ENCODE results near the gene TOR2A.
"Not testable (repeated sequence)": the region's sequence is repeated elsewhere in the genome, so short reads cannot be mapped to it uniquely, and the experiment has no call there.

The TOR2A gene

DNA sequence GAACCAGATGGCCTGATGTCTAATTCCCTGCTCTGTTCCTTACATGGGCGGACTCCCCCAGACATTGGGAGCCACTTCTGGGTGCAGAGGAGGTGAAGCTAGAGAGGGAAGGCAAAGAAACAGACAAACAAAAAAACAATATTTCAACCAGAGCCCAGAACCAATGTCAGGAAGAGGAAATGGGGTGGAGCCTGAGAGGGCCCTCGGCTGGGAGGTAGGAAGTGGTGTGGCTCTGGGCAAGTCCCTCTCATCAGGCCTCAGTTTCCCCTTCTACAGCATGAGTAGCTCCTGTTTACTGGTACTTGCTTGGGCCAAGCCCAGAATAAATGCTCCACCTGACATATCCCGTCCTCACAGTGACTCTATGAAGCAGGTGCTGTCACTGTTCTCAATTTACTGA, 32.3 kb upstream of the TOR2A start:
- Histone ChIP-seq H3K36me3 (ENCODE audit: insufficient read depth, low read length) (no peaks in the 10 kb centered on the region), H3K4me3 (ENCODE audit: low read length) (no peak overlapping the region), H3K4me2 (ENCODE audit: low read length) (no peak overlapping the region), H3K9ac (ENCODE audit: low read depth, low read length) (no peak overlapping the region), H3K4me1 (ENCODE audit: control insufficient read depth, insufficient read depth, low read length) (peaks cover 5% of the 10 kb centered on the region), H3K27me3 (ENCODE audit: control insufficient read depth, insufficient read depth, low read length) (peaks cover 26% of the 10 kb centered on the region), H3K9me3 (replicated peaks; ENCODE audit: low read length) (no peaks in the 10 kb centered on the region)

DNA sequence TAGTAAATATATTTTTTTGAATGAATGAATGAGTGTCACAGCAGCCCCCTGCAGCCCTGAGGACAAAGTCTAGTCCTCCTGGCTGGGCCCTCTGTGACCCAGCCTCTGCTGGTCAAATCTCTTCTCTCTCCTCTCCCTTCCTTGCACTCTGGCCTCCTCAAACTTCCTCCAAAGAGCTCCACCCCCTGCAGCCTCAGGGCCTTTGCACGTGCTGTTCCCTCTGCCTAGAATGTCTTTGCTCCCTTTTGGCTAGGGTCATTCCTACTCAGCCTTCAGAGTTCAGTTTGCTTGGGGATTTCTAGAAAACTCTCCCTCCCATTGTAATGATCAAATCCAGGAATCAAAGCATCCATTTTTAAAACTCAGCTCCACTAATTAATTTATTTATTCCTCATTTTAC, 30.3 kb upstream of the TOR2A start:
- H3K36me3 ChIP-seq (ENCODE audit: insufficient read depth, low read length): no peaks in the 10 kb centered on the region
- H3K4me2 ChIP-seq (ENCODE audit: low read length): no peak overlapping the region
- H3K9ac ChIP-seq (ENCODE audit: low read depth, low read length): no peak overlapping the region
- H3K4me3 ChIP-seq (ENCODE audit: low read length): no peak overlapping the region
- no peaks in the 10 kb centered on the region for H3K9me3 ChIP-seq (replicated peaks; ENCODE audit: low read length)
- H3K27me3 ChIP-seq (ENCODE audit: control insufficient read depth, insufficient read depth, low read length): peaks cover 39% of the 10 kb centered on the region
- no peaks in the 10 kb centered on the region for H3K4me1 ChIP-seq (ENCODE audit: control insufficient read depth, insufficient read depth, low read length)

DNA sequence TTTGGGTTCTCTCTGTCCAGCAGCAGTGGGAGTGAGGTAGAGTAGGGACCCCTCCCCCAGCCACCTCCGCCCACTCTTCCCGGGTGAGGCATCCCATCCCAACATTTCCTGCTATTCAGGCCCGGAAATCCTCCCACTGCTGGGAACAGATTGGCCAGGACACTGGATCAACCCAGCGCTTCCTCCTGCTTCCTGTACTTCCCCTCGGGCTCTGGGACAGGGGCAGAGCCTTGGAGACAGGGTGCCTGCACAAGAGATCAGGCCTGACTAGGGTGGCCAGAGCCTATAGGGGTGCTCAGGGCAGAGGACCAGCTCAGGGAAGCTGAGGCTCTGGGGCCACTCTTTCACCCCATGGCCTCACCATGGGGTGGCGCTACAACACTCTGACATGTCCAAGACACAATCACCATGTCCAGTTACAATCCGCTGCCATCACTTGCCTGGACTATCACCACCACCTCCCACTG, 28.9 kb upstream of the TOR2A start:
- H3K4me1 ChIP-seq (ENCODE audit: control insufficient read depth, insufficient read depth, low read length): no peaks in the 10 kb centered on the region

DNA sequence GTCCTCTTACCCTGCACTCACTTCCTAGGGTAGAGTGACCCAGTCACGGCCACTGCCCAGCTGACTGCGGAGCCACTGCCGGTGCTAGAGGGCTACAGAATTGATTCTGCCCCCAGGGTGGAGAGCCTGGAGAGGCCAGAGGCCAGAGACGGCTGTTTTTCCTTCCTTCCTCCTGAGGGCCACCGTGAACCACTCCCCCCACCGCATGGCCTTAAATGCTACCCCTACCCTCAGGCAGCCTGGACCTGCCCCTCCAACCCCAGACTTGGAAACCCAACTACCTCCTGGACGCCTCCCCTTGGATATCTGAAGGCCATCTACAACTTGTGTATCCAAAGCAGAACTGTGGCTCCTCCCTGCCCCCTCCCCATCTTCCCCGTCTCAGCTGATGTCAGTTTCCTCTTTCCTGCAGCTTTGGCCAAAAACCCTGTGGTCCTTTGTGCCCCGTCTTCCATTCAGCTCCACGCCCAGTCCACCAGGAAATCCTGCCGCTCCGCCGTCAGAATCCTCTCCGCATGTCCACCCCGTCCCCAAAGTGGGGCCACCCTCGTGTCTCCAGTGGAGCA, 27.1 kb upstream of the TOR2A start:
- no peak overlapping the region for H3K4me3 ChIP-seq (ENCODE audit: low read length)
- peaks cover 40% of the 10 kb centered on the region for H3K27me3 ChIP-seq (ENCODE audit: control insufficient read depth, insufficient read depth, low read length)
- H3K4me1 ChIP-seq (ENCODE audit: control insufficient read depth, insufficient read depth, low read length): no peaks in the 10 kb centered on the region
- H3K9me3 ChIP-seq (replicated peaks; ENCODE audit: low read length): no peaks in the 10 kb centered on the region
- no peak overlapping the region for H3K9ac ChIP-seq (ENCODE audit: low read depth, low read length)
- no peak overlapping the region for H3K4me2 ChIP-seq (ENCODE audit: low read length)
- H3K36me3 ChIP-seq (ENCODE audit: insufficient read depth, low read length): no peaks in the 10 kb centered on the region

More for the DNA sequence above, 28.9 kb upstream of the TOR2A start:
- Histone ChIP-seq H3K4me3 (ENCODE audit: low read length) (no peak overlapping the region), H3K27me3 (ENCODE audit: control insufficient read depth, insufficient read depth, low read length) (peaks cover 38% of the 10 kb centered on the region), H3K4me2 (ENCODE audit: low read length) (no peak overlapping the region), H3K36me3 (ENCODE audit: insufficient read depth, low read length) (no peaks in the 10 kb centered on the region), H3K9me3 (replicated peaks; ENCODE audit: low read length) (no peaks in the 10 kb centered on the region), H3K9ac (ENCODE audit: low read depth, low read length) (no peak overlapping the region)

DNA sequence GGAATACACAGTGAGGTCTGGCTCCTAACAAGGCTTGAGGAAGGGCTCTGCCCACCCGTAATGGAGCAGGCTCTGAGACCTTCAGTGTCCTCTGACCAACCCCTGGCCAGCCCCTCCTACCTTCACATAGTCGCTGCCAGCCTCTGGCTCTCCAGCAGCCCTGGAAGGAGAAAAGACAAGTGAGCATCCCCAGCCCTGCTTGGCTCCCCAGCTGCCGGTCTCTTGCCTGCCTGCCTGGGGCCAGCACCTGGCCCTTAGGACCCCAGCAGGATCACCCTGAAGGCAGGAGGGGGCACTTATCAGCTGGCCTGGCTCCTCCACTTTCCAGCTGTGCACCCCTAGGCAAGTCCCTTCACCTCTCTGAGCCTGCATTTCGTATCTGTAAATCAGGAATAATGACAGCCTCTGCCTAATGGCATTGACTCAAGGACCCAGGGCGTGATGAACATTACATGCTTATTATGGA, 26.4 kb upstream of the TOR2A start:
- Histone ChIP-seq H3K36me3 (ENCODE audit: insufficient read depth, low read length) (no peaks in the 10 kb centered on the region), H3K27me3 (ENCODE audit: control insufficient read depth, insufficient read depth, low read length) (peaks cover 40% of the 10 kb centered on the region)

DNA sequence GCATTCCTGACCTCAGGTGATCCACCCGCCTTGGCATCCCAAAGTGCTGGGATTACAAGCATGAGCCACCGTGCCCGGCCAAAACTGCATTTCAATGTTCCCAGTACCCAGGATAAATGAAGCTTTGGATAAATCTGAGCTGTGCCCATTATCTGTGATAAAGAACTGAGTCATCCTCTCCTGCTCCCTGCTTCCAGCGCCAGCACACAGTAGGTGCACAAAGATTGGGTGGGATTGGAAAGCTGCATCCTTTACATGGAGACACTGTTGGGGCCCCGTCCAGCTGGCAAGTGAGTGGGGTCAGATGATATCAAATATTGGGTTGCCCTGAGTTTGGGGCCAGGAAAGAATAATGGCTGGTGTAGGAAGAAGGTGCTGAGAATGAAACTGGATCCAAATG, 26.0 kb upstream of the TOR2A start:
- no peak overlapping the region for H3K4me3 ChIP-seq (ENCODE audit: low read length)
- H3K27me3 ChIP-seq (ENCODE audit: control insufficient read depth, insufficient read depth, low read length): peaks cover 42% of the 10 kb centered on the region
- no peaks in the 10 kb centered on the region for H3K9me3 ChIP-seq (replicated peaks; ENCODE audit: low read length)
- H3K9ac ChIP-seq (ENCODE audit: low read depth, low read length): no peak overlapping the region
- H3K4me2 ChIP-seq (ENCODE audit: low read length): no peak overlapping the region
- H3K36me3 ChIP-seq (ENCODE audit: insufficient read depth, low read length): no peaks in the 10 kb centered on the region
- H3K4me1 ChIP-seq (ENCODE audit: control insufficient read depth, insufficient read depth, low read length): no peaks in the 10 kb centered on the region

More for the DNA sequence above, 26.4 kb upstream of the TOR2A start:
- Histone ChIP-seq H3K9me3 (replicated peaks; ENCODE audit: low read length) (no peaks in the 10 kb centered on the region), H3K4me2 (ENCODE audit: low read length) (no peak overlapping the region), H3K9ac (ENCODE audit: low read depth, low read length) (no peak overlapping the region), H3K4me3 (ENCODE audit: low read length) (no peak overlapping the region), H3K4me1 (ENCODE audit: control insufficient read depth, insufficient read depth, low read length) (no peaks in the 10 kb centered on the region)

DNA sequence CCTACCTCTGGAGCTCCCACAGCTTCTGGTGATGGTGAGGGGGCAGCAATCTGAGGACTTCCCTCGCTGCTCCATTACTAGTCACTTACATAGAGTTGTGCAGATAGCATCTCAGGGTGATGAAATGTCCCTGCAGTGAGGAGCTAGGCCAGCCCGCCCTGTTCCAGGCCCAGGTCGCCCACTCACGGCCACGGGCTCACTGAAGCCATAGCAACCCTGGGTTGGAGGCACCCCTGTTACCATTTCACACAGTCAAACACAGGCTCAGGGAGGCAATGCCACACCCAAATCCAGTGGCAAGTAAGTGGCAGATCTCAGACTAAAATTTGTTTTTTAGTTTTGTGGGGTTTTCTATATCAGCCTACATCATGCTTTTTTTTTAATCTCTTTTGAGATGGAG, 23.7 kb upstream of the TOR2A start:
- Histone ChIP-seq H3K4me2 (ENCODE audit: low read length) (no peak overlapping the region), H3K9me3 (replicated peaks; ENCODE audit: low read length) (no peaks in the 10 kb centered on the region), H3K36me3 (ENCODE audit: insufficient read depth, low read length) (no peaks in the 10 kb centered on the region), H3K9ac (ENCODE audit: low read depth, low read length) (no peak overlapping the region), H3K4me3 (ENCODE audit: low read length) (no peak overlapping the region), H3K27me3 (ENCODE audit: control insufficient read depth, insufficient read depth, low read length) (peaks cover 55% of the 10 kb centered on the region), H3K4me1 (ENCODE audit: control insufficient read depth, insufficient read depth, low read length) (no peaks in the 10 kb centered on the region)

DNA sequence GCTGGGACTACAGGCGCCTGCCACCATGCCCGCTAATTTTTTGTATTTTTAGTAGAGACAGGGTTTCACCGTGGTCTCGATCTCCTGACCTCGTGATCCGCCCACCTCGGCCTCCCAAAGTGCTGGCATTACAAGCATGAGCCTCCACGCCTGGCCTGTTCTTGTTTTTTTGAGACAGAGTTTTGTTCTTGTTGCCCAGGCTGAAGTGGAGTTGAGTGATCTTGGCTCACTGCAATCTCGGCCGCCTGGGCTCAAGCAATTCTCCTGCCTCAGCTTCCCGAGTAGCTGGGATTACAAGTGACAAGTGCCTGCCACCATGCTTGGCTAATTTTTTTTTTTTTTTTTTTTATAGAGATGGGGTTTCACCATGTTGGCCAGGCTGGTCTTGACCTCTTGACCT, 21.7 kb upstream of the TOR2A start:
- H3K27me3 ChIP-seq (ENCODE audit: control insufficient read depth, insufficient read depth, low read length): peaks cover 60% of the 10 kb centered on the region
- not testable (repeated sequence) for H3K4me1 ChIP-seq (ENCODE audit: control insufficient read depth, insufficient read depth, low read length); H3K9ac ChIP-seq (ENCODE audit: low read depth, low read length); H3K4me3 ChIP-seq (ENCODE audit: low read length); H3K4me2 ChIP-seq (ENCODE audit: low read length); H3K36me3 ChIP-seq (ENCODE audit: insufficient read depth, low read length); H3K9me3 ChIP-seq (replicated peaks; ENCODE audit: low read length)

DNA sequence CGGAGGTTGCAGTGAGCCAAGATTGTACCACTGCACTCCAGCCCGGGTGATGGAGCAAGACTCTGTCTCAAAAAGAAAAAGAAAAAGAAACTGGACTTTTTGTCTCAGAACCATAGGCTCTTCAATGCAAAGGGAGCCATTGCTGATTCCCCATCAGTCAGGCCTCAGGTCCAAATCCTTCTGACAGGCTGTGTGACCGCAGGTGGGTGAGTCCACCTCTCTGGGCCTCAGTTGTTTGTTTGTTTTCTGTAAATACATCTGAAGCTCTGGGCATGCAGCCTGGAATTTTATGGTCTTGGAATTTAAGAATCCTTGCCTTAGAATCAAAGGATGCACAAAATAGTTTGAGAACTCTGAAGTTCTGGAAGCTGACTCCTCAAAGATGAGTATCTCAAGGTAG, 21.1 kb upstream of the TOR2A start:
- no peaks in the 10 kb centered on the region for H3K4me1 ChIP-seq (ENCODE audit: control insufficient read depth, insufficient read depth, low read length)
- H3K27me3 ChIP-seq (ENCODE audit: control insufficient read depth, insufficient read depth, low read length): peaks cover 60% of the 10 kb centered on the region
- H3K36me3 ChIP-seq (ENCODE audit: insufficient read depth, low read length): no peaks in the 10 kb centered on the region
- H3K9me3 ChIP-seq (replicated peaks; ENCODE audit: low read length): no peaks in the 10 kb centered on the region
- H3K9ac ChIP-seq (ENCODE audit: low read depth, low read length): no peak overlapping the region
- H3K4me3 ChIP-seq (ENCODE audit: low read length): no peak overlapping the region
- H3K4me2 ChIP-seq (ENCODE audit: low read length): no peak overlapping the region

DNA sequence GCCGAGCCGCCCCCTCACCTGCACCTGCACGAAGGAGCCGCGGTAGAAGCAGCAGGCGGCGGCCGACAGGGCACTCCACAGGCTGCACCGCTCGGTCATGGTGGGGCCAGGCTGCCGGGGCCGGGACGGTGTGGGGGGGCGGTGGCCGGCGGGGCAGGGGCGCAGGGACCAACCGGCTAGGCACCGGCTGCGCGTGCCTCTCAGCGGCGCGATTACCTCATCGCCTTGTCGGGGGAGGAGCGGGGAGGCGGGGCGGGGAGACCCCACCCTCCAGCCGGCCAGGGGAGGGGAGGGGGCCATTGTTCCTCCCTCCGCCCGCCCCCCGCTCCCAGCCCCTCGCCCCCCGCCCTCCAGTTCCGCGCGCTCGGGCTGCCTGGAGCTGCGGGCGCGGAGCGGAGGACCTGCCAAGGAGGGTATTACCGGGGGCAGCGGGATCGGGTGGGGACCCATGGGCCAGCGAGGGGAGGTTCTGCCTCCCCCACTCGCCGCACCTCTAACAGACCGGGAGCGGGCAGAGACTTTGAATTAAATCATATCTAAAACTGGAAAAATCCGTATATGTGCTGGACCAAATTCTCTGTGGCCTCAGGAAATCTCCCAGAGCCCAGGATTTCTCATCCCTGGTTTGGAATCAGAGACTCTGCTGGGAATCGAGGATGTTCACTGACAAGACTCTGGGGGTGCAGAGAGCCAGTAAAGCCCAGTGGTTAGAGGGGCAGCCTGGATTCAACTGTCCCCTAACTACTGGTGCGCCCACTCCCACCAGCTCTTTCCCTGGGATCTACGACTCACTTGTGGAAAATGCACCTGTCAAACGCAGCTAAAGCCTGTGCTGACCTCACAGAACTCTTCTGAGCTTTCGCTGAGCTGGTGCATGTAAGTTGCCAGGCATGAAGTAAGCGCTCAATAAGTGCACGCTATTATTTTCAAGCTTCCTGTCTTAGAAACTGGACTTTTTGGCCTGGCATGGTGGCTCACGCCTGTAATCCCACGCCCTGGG, 20.3 kb upstream of the TOR2A start:
- no peaks in the 10 kb centered on the region for H3K36me3 ChIP-seq (ENCODE audit: insufficient read depth, low read length)
- no peaks in the 10 kb centered on the region for H3K9me3 ChIP-seq (replicated peaks; ENCODE audit: low read length)
- H3K4me2 ChIP-seq (ENCODE audit: low read length): no peak overlapping the region
- no peak overlapping the region for H3K9ac ChIP-seq (ENCODE audit: low read depth, low read length)
- H3K4me3 ChIP-seq (ENCODE audit: low read length): no peak overlapping the region
- H3K4me1 ChIP-seq (ENCODE audit: control insufficient read depth, insufficient read depth, low read length): no peaks in the 10 kb centered on the region
- peaks cover 59% of the 10 kb centered on the region for H3K27me3 ChIP-seq (ENCODE audit: control insufficient read depth, insufficient read depth, low read length)

DNA sequence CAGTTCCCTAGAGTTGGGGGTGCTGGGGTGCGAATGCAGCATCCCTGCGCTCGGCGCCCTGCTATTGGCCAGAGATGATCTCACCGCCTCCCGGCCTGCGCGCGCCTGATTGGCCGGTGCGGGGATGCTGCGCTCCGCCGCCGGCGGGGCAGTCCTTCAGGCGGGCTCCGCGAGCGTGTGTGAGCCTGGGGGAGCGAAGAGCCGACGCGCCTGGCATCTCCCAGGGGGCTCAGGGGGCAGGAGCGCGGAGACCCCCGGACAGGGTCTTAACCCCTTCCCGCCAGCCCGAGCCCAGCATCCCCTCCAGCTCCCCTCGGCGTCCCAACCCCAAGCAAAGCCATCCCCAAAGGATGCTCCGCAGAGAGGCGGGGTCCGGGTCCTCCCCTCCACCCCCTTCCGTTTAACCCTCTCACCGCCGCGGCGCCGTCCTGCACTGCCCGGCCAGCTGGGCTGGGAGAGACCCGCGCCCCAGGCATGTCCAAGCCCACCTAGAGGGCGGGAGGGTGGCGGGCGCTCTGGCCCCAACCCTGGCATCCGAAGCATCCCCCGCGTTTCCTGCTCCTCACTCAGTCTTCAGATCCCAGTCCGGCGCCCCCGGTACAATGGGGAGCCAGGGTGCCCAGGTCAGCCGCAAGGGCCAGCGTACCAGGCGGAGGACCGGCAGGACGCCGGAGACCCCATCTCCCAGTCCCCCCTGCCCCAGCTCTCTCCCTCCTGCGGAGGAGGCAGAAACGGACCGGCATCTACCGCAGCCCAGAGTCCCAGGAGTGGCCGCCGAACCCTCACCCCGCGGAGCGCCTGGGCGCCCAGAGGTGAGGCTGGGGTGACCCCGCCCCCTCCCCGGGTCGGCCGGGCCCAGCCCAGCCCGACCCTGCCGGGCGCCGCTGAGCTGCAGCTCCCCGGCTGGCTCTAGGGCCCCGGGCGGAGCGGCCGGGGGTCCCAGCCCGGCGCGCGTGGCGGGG, 19.3 kb upstream of the TOR2A start:
- H3K9ac ChIP-seq (ENCODE audit: low read depth, low read length): no peak overlapping the region
- H3K27me3 ChIP-seq (ENCODE audit: control insufficient read depth, insufficient read depth, low read length): peaks cover 56% of the 10 kb centered on the region
- H3K4me3 ChIP-seq (ENCODE audit: low read length): no peak overlapping the region
- no peaks in the 10 kb centered on the region for H3K9me3 ChIP-seq (replicated peaks; ENCODE audit: low read length)
- H3K4me2 ChIP-seq (ENCODE audit: low read length): peak overlapping the region; percentile 47
- H3K4me1 ChIP-seq (ENCODE audit: control insufficient read depth, insufficient read depth, low read length): no peaks in the 10 kb centered on the region
- no peaks in the 10 kb centered on the region for H3K36me3 ChIP-seq (ENCODE audit: insufficient read depth, low read length)

Data from skeletal muscle satellite cell (primary cell).